Adrenal gland (tissue), 12 donors: Measurements from ENCODE around the gene RAD51AP2. TPM values are rescaled to one million over a fixed set of nuclear protein-coding genes. Genes with fewer than 3 reads are reported as not detected.

Source experiments
- DNase-seq, 7 donors: peaks; one replicate each; pipeline ENCODE4 v3.0.0-alpha.2; 2019 to 2020
- H3K27ac ChIP-seq, 5 donors: fragments of 200-600 bp; sonication (generic) in 4 of 5; 1 replicate in 3 of 5; 2 replicates in 2 of 5; pipeline versions ENCODE4 v1.5.1 to v1.8.0; 2016 to 2020; ENCODE audit warnings: mild to moderate bottlenecking in 1 of 5
- H3K27me3 ChIP-seq: fragments of 200-600 bp; 2 replicates; pipeline ENCODE4 v1.8.0; 2021
- H3K36me3 ChIP-seq, 2 donors: fragments of 200-600 bp; replicated peaks in 1 of 2; 1 replicate in 1 of 2; 2 replicates in 1 of 2; pipeline versions ENCODE4 v1.5.1 to v1.8.0; 2018 to 2022
- H3K4me1 ChIP-seq, 2 donors: fragments of 200-600 bp; replicated peaks in 1 of 2; 1 replicate in 1 of 2; 2 replicates in 1 of 2; pipeline versions ENCODE4 v1.5.1 to v1.8.0; 2018 to 2021
- H3K4me3 ChIP-seq, 4 donors: fragments of 200-600 bp; sonication (generic) in 3 of 4; one replicate each; pipeline ENCODE4 v1.5.1; 2016 to 2018
- H3K9me3 ChIP-seq, 3 donors: fragments of 200-600 bp; sonication (generic) in 1 of 3; replicated peaks in 1 of 3; 1 replicate in 2 of 3; 2 replicates in 1 of 3; pipeline versions ENCODE4 v1.5.1 to v1.8.0; 2016 to 2021
- CTCF ChIP-seq, 6 experiments: fragments of 450-650 bp in 4 of 6; fragments of 200-600 bp in 2 of 6; sonication (generic) in 1 of 6; IDR thresholded peaks; 1 replicate in 5 of 6; 2 replicates in 1 of 6; pipeline versions ENCODE4 v1.5.1 to v1.8.0; 2016 to 2021; ENCODE audit warnings: antibody characterized with exemption in 6 of 6, mild to moderate bottlenecking in 2 of 6, moderate library complexity in 1 of 6
- POLR2A ChIP-seq, 2 donors: fragments of 450-650 bp; IDR thresholded peaks; one replicate each; pipeline ENCODE4 v1.6.1; 2017; ENCODE audit warnings: antibody characterized with exemption in 2 of 2, mild to moderate bottlenecking in 2 of 2, moderate library complexity in 1 of 2
- WGBS, 4 donors: extraction: QIAGEN DNeasy Blood & Tissue Kit in 2 of 4; methylation state at CpG; one replicate each; pipeline versions ENCODE4 v1.1.5 to v1.1.7; 2013 to 2017; 5-methylcytosine and 5-hydroxymethylcytosine counted together
- intact Hi-C, 2 donors: fragments of 100-400 bp; cut with DNase I; formaldehyde crosslinking; loops; one replicate each; pipeline versions ENCODE4 v1.14.1 to v1.15.0; 2022 to 2023
- polyA plus RNA-seq, 3 donors: library from polyadenylated mRNA; stranded (reverse); fragments of 200-250 nt in 2 of 3; fragments of 350-450 nt in 1 of 3; fragmentation: Illumina TruSeq in 1 of 3; extraction: RNeasy Lipid Tissue Mini Kit (QIAGEN cat#74804) in 1 of 3; gene quantifications; one replicate each; pipeline ENCODE4 v1.2.3, GENCODE V29; 2013 to 2014
- total RNA-seq, 9 donors: library from RNA; depleted of rRNA in 4 of 9; stranded (reverse); fragments of >200 nt in 4 of 9; fragments of 120-200 nt in 1 of 9; fragmentation: NEBNext Ultra II Directional in 1 of 9; extraction: Animal tissue kit (Norgen Biotek cat#: 25700) in 1 of 9; gene quantifications; one replicate each; pipeline versions ENCODE4 v1.1.0 to v1.2.4, GENCODE V29; 2013 to 2023
- donor health status: healthy with polysubstance abuse.
- donor health status: Bipolar disorder and iron deficiency.
- donor health status: DM: yes; HTN: yes; CAD: no.
- donor health status: DM: no; HTN: no; CAD: no.
- donor health status: DM: no; HTN: no; CAD: no.
- donor health status: DM: yes; HTN: yes; CAD: no.

RAD51AP2 gene
- total and polyA plus RNA-seq, 12 donors = 0.07 to 0.20 (median 0.11) TPM; not detected in 4

DNA sequence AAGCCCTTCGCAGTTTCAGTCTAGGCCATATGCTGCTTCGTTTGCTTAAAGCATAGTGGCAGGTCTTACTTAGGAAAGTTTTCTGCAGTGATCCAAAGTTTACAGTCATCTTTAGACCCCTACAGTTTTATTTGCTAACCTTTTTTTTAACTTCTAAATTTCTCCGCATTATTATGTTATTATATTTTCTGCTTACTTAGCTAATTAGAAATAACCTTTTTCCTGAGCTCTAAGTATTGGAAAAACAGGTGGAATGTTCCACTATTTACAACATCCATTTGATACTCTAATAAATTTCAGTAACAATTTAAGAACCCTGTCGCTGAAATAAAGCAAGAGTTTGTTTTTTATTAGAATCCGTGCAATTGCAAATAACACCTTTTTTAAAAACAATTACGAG is 4.1 kb upstream of the RAD51AP2 start:
- Histone ChIP-seq H3K36me3 (no peaks in the 10 kb centered on the region), H3K9me3 (no peaks in the 10 kb centered on the region), H3K27ac (no peak overlapping the region), H3K4me3 (no peak overlapping the region), H3K27me3 (no peaks in the 10 kb centered on the region), H3K4me1 (peaks cover 0 to 6% of the 10 kb centered on the region in 2 donors)
- WGBS, 4 donors = 81 to 91% (median 89%) methylated on average over 6 of the region's 6 CpGs
- TF ChIP-seq POLR2A (IDR thresholded peaks at IDR 0.05) (no peak), CTCF (IDR thresholded peaks at IDR 0.05) (no peak)
- DNase-seq = no peak
- intact Hi-C loops = no loop called here

- no peaks in the 10 kb centered on the region for H3K27me3 ChIP-seq
- H3K4me3 ChIP-seq = no peak overlapping the region
- no peaks in the 10 kb centered on the region for H3K9me3 ChIP-seq
- H3K27ac ChIP-seq = no peak overlapping the region
- intact Hi-C loops = no loop called here
- WGBS, 4 donors = 84 to 92% (median 89%) methylated on average over 2 of the region's 2 CpGs
- TF ChIP-seq CTCF (IDR thresholded peaks at IDR 0.05) (no peak), POLR2A (IDR thresholded peaks at IDR 0.05) (no peak)
- no peaks in the 10 kb centered on the region for H3K36me3 ChIP-seq
- no peak for DNase-seq
- H3K4me1 ChIP-seq = peaks cover 0 to 6% of the 10 kb centered on the region in 2 donors
These were observed 3.4 kb upstream of the RAD51AP2 start for GRCh38 chr2:17521621-17522020.

DNA sequence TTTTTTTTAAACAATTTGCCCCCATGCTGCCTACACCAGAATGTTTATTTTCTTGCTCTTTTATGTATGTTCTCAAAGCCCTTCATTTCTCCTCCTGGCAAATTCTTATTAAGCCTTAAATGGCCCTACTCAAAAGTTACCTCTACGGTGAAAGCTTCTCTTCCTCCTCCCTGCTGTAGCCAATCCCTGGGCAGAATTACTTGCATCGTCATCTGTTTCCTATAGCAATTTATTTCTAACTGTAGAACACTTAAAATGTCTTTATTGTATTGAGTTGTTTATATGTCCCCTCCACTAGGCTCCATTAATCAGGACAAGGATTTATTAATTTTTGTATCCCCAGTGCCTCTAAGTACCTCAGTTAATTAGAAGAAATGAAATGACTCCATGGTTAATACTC is 2.5 kb upstream of the RAD51AP2 start:
- Histone ChIP-seq H3K4me3 (no peak overlapping the region), H3K4me1 (peaks cover 0 to 6% of the 10 kb centered on the region in 2 donors), H3K9me3 (no peaks in the 10 kb centered on the region), H3K27ac (no peak overlapping the region), H3K36me3 (no peaks in the 10 kb centered on the region), H3K27me3 (no peaks in the 10 kb centered on the region)
- TF ChIP-seq POLR2A (IDR thresholded peaks at IDR 0.05) (no peak), CTCF (IDR thresholded peaks at IDR 0.05) (no peak)
- WGBS, 4 donors = 77 to 90% (median 87%) methylated on average over 2 of the region's 2 CpGs
- no peak for DNase-seq
- intact Hi-C loops = no loop called here

DNA sequence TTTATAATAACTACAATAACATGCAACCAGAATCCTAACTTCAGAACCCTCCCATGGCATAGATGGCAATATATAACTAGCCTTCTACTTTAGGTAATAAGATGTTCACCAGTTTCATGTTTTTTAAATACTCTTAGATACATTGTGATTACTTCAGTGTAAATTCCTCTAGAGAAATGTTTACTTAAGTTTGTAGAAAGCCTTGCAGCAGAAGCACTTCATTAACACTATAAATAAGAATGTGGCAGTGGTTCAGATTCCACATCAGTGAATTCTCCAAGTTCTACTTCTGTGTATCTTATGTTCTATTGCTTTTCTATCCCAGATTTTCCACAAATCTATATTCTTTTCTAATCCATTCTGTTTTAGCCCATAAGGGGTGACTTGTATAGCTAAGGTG is 1.2 kb upstream of the RAD51AP2 start:
- Histone ChIP-seq H3K4me1 (peaks cover 0 to 6% of the 10 kb centered on the region in 2 donors), H3K27me3 (no peaks in the 10 kb centered on the region), H3K27ac (no peak overlapping the region), H3K4me3 (no peak overlapping the region), H3K36me3 (no peaks in the 10 kb centered on the region), H3K9me3 (no peaks in the 10 kb centered on the region)
- intact Hi-C loops = no loop called here
- no peak for DNase-seq
- TF ChIP-seq CTCF (IDR thresholded peaks at IDR 0.05) (no peak), POLR2A (IDR thresholded peaks at IDR 0.05) (no peak)
